ENCODE measurements around the gene GPR34.
A peak's percentile ranks its signal among the peaks of the same experiment; 100 is the strongest.
"Not testable (repeated sequence)": the region's sequence is repeated elsewhere in the genome, so short reads cannot be mapped to it uniquely, and the experiment has no call there.

GPR34 gene

GRCh38 chrX:41688835-41689234 lies at the start of gene GPR34:
GPR34 (plus strand) TSS chrX:41688973; CDS start chrX:41695634, 6,661 bp downstream.
- no peak for DNase-seq

GRCh38 chrX:41646201-41646600 lies 42.6 kb upstream of the GPR34 start:
- DNase-seq, result not testable (repeated sequence)

GRCh38 chrX:41653125-41653524 lies 35.6 kb upstream of the GPR34 start:
- DNase-seq, result no peak

GRCh38 chrX:41655101-41655500 lies 33.7 kb upstream of the GPR34 start:
- no peak for DNase-seq

GRCh38 chrX:41655631-41656030 lies 33.1 kb upstream of the GPR34 start:
- DNase-seq, result peak; percentile 1

- DNase-seq, result no peak
Observed at GRCh38 chrX:41661366-41662095, 27.2 kb upstream of the GPR34 start.

- no peak for DNase-seq
Observed at GRCh38 chrX:41664375-41664901, 24.3 kb upstream of the GPR34 start.

GRCh38 chrX:41664908-41665307 lies 23.9 kb upstream of the GPR34 start:
- DNase-seq, result no peak

GRCh38 chrX:41665686-41666085 lies 23.1 kb upstream of the GPR34 start:
- no peak for DNase-seq

- no peak for DNase-seq
Observed at GRCh38 chrX:41666251-41666650, 22.5 kb upstream of the GPR34 start.

GRCh38 chrX:41667631-41668030 lies 21.1 kb upstream of the GPR34 start:
- DNase-seq, result no peak

- DNase-seq, result no peak
Observed at GRCh38 chrX:41670112-41670511, 18.7 kb upstream of the GPR34 start.

- DNase-seq, result no peak
Observed at GRCh38 chrX:41671082-41671481, 17.7 kb upstream of the GPR34 start.

GRCh38 chrX:41672643-41673042 lies 16.1 kb upstream of the GPR34 start:
- DNase-seq, result no peak

- not testable (repeated sequence) for DNase-seq
Observed at GRCh38 chrX:41676361-41676760, 12.4 kb upstream of the GPR34 start.

- no peak for DNase-seq
Observed at GRCh38 chrX:41677183-41678060, 11.4 kb upstream of the GPR34 start.

GRCh38 chrX:41684138-41684537 lies 4.6 kb upstream of the GPR34 start:
- DNase-seq, result no peak

- no peak for DNase-seq
Observed at GRCh38 chrX:41684940-41685339, 3.8 kb upstream of the GPR34 start.

GRCh38 chrX:41686788-41687187 lies 2.0 kb upstream of the GPR34 start:
- DNase-seq, result no peak

- no peak for DNase-seq
Observed at GRCh38 chrX:41688156-41688555, 617 bp upstream of the GPR34 start.

GRCh38 chrX:41689711-41690110 lies 938 bp downstream of the GPR34 start:
- no peak for DNase-seq

GRCh38 chrX:41692162-41692749 lies 3.5 kb downstream of the GPR34 start:
- DNase-seq, result no peak

GRCh38 chrX:41693024-41693423 lies 4.3 kb downstream of the GPR34 start:
- no peak for DNase-seq
